Adrenal gland (tissue), 12 donors: ENCODE measurements around the gene NCKAP5. TPM values are rescaled to one million over a fixed set of nuclear protein-coding genes. Genes with fewer than 3 reads are reported as not detected.

Experiments used
- DNase-seq, 7 donors: peaks; one replicate each; pipeline ENCODE4 v3.0.0-alpha.2; 2019 to 2020
- H3K27ac ChIP-seq, 5 donors: fragments of 200-600 bp; sonication (generic) in 4 of 5; 1 replicate in 3 of 5; 2 replicates in 2 of 5; pipeline versions ENCODE4 v1.5.1 to v1.8.0; 2016 to 2020; ENCODE audit warnings: mild to moderate bottlenecking in 1 of 5
- H3K27me3 ChIP-seq: fragments of 200-600 bp; 2 replicates; pipeline ENCODE4 v1.8.0; 2021
- H3K36me3 ChIP-seq, 2 donors: fragments of 200-600 bp; replicated peaks in 1 of 2; 1 replicate in 1 of 2; 2 replicates in 1 of 2; pipeline versions ENCODE4 v1.5.1 to v1.8.0; 2018 to 2022
- H3K4me1 ChIP-seq, 2 donors: fragments of 200-600 bp; replicated peaks in 1 of 2; 1 replicate in 1 of 2; 2 replicates in 1 of 2; pipeline versions ENCODE4 v1.5.1 to v1.8.0; 2018 to 2021
- H3K4me3 ChIP-seq, 4 donors: fragments of 200-600 bp; sonication (generic) in 3 of 4; one replicate each; pipeline ENCODE4 v1.5.1; 2016 to 2018
- H3K9me3 ChIP-seq, 3 donors: fragments of 200-600 bp; sonication (generic) in 1 of 3; replicated peaks in 1 of 3; 1 replicate in 2 of 3; 2 replicates in 1 of 3; pipeline versions ENCODE4 v1.5.1 to v1.8.0; 2016 to 2021
- POLR2A ChIP-seq, 2 donors: fragments of 450-650 bp; IDR thresholded peaks; one replicate each; pipeline ENCODE4 v1.6.1; 2017; ENCODE audit warnings: antibody characterized with exemption in 2 of 2, mild to moderate bottlenecking in 2 of 2, moderate library complexity in 1 of 2
- WGBS, 4 donors: extraction: QIAGEN DNeasy Blood & Tissue Kit in 2 of 4; methylation state at CpG; one replicate each; pipeline versions ENCODE4 v1.1.5 to v1.1.7; 2013 to 2017; 5-methylcytosine and 5-hydroxymethylcytosine counted together
- intact Hi-C, 2 donors: fragments of 100-400 bp; cut with DNase I; formaldehyde crosslinking; loops; one replicate each; pipeline versions ENCODE4 v1.14.1 to v1.15.0; 2022 to 2023
- polyA plus RNA-seq, 3 donors: library from polyadenylated mRNA; stranded (reverse); fragments of 200-250 nt in 2 of 3; fragments of 350-450 nt in 1 of 3; fragmentation: Illumina TruSeq in 1 of 3; extraction: RNeasy Lipid Tissue Mini Kit (QIAGEN cat#74804) in 1 of 3; gene quantifications; one replicate each; pipeline ENCODE4 v1.2.3, GENCODE V29; 2013 to 2014
- total RNA-seq, 9 donors: library from RNA; depleted of rRNA in 4 of 9; stranded (reverse); fragments of >200 nt in 4 of 9; fragments of 120-200 nt in 1 of 9; fragmentation: NEBNext Ultra II Directional in 1 of 9; extraction: Animal tissue kit (Norgen Biotek cat#: 25700) in 1 of 9; gene quantifications; one replicate each; pipeline versions ENCODE4 v1.1.0 to v1.2.4, GENCODE V29; 2013 to 2023
- TF ChIP-seq, protein P1 (sequence below), 6 experiments: fragments of 450-650 bp in 4 of 6; fragments of 200-600 bp in 2 of 6; sonication (generic) in 1 of 6; IDR thresholded peaks; 1 replicate in 5 of 6; 2 replicates in 1 of 6; pipeline versions ENCODE4 v1.5.1 to v1.8.0; 2016 to 2021; ENCODE audit warnings: antibody characterized with exemption in 6 of 6, mild to moderate bottlenecking in 2 of 6, moderate library complexity in 1 of 6
- donor health status: healthy with polysubstance abuse.
- donor health status: Bipolar disorder and iron deficiency.
- donor health status: DM: yes; HTN: yes; CAD: no.
- donor health status: DM: no; HTN: no; CAD: no.
- donor health status: DM: no; HTN: no; CAD: no.
- donor health status: DM: yes; HTN: yes; CAD: no.

NCKAP5 gene
- total and polyA plus RNA-seq, 12 donors: 0.06 to 3.1 (median 1.1) TPM

DNA sequence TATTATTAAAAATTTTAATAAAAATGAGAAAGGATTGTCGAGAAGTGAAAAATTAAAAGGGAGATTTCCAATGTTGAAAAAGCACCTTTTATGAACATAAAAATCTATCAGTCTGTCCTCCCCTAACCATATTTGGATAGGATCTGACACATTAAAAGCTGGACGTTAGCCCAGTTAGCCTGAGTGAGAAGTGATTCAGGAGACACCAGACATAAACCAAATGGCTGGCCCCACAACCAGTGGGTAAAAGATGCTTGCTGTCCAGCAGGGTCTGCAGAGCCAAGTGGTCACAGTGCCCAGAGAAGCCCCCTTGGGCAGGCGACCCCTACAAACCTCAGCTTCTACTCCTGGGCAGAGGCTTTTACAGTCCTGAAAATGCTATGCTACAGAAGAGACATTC lies 644.5 kb downstream of the NCKAP5 start:
- H3K4me1 ChIP-seq: no peaks in the 10 kb centered on the region
- no peak overlapping the region for H3K4me3 ChIP-seq
- no peak for TF ChIP-seq POLR2A (IDR thresholded peaks at IDR 0.05)
- TF ChIP-seq, protein P1, sequence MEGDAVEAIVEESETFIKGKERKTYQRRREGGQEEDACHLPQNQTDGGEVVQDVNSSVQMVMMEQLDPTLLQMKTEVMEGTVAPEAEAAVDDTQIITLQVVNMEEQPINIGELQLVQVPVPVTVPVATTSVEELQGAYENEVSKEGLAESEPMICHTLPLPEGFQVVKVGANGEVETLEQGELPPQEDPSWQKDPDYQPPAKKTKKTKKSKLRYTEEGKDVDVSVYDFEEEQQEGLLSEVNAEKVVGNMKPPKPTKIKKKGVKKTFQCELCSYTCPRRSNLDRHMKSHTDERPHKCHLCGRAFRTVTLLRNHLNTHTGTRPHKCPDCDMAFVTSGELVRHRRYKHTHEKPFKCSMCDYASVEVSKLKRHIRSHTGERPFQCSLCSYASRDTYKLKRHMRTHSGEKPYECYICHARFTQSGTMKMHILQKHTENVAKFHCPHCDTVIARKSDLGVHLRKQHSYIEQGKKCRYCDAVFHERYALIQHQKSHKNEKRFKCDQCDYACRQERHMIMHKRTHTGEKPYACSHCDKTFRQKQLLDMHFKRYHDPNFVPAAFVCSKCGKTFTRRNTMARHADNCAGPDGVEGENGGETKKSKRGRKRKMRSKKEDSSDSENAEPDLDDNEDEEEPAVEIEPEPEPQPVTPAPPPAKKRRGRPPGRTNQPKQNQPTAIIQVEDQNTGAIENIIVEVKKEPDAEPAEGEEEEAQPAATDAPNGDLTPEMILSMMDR (IDR thresholded peaks at IDR 0.05): no peak
- no peaks in the 10 kb centered on the region for H3K27me3 ChIP-seq
- no peak for DNase-seq
- no peaks in the 10 kb centered on the region for H3K9me3 ChIP-seq
- WGBS, 4 donors: 40 to 53% (median 43%) methylated on average over 3 of the region's 3 CpGs
- H3K36me3 ChIP-seq: no peaks in the 10 kb centered on the region
- no peak overlapping the region for H3K27ac ChIP-seq
- intact Hi-C loops: no loop called here

DNA sequence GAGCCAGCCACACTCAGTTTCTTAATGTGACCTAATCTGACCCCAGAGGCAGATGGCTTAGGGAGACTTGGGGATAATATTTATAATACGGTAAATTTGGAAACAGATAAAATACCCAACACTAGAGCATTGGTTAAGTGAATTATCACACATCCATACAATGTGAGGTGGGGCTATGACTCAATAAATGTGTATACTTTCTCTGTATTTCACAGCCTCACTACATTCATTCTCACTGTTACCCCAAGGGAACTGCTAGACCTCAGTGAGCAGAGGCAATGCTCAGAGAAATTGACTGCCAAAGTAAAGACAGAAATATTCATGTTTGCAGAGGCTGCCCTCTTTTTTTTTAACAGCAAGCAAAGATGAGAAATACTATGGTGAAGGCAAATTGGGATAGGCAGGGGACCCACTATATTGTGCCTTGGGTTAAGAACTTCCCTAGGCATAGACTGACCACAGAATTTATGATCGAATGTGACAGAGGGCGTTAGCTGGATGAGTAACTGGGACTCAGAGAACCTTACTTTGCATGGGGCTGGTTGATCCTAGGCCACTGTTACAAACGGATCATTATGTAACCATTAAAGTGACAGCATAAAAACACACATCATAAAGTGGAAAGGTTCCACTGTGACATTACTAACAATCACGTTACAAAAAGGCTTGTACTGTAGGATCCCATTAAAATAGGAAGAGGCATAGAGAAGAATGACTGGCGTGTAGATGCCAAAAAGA lies 652.3 kb downstream of the NCKAP5 start:
- no peak overlapping the region for H3K27ac ChIP-seq
- WGBS, 4 donors: 58 to 71% (median 68%) methylated on average over 6 of the region's 6 CpGs
- intact Hi-C loops: no loop called here
- DNase-seq: no peak
- no peaks in the 10 kb centered on the region for H3K9me3 ChIP-seq
- no peaks in the 10 kb centered on the region for H3K36me3 ChIP-seq
- no peaks in the 10 kb centered on the region for H3K27me3 ChIP-seq
- TF ChIP-seq, protein P1 (IDR thresholded peaks at IDR 0.05): no peak
- no peak for TF ChIP-seq POLR2A (IDR thresholded peaks at IDR 0.05)
- H3K4me3 ChIP-seq: no peak overlapping the region
- no peaks in the 10 kb centered on the region for H3K4me1 ChIP-seq

DNA sequence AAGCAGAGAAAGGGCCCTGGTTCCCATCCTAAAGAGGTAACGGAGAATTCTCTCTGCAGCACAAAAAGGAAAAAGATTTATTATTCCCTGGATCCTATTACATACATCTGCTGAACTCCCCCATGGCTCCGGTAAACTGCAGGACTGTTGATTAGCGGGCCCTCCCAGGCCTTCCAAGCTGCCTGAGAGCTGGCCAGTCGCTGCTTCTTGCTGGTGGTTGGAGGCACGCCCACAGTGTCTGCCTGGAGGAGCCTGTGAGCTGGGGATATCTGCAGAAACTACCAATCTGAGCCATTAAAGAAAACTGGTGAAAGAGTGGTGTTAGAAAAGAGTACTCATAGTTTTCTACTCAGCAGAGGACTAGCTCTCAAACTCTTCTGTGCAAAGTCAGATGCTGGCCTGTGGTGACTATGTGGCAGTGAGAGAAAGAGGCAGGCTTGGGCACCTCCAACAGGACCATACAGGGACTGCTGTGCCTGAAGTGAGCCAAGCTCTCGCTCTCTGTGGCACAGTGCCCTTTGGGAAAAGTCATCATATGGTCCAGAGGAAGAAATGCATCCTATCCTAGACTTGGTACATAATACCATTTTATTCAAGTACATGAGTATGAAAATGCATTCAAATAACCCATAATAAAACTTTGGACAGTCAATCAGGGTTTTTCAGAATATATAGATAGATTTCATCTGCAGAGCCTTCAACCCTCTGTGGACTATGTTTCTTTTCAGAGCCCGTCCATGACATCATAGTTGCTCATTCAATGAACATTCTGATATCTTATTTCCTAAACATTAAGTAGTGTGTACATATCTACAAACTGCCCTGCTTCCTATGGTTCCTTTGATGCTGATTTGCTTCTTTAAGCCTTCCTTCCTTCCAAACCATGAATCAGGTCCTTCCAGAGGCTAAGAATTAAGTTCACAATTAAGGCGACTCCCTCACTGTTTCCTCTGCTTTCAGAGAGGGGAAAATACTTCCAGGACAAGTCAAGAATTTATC lies 656.2 kb downstream of the NCKAP5 start:
- TF ChIP-seq, protein P1 (IDR thresholded peaks at IDR 0.05): no peak
- no peak for TF ChIP-seq POLR2A (IDR thresholded peaks at IDR 0.05)
- peak in 1 of 7 donors; percentile 54 for DNase-seq
- WGBS, 4 donors: 54 to 71% (median 58%) methylated on average over 6 to 8 of the region's 8 CpGs
- intact Hi-C loops: no loop called here
- H3K4me1 ChIP-seq: no peaks in the 10 kb centered on the region
- H3K4me3 ChIP-seq: no peak overlapping the region
- no peaks in the 10 kb centered on the region for H3K27me3 ChIP-seq
- H3K9me3 ChIP-seq: no peaks in the 10 kb centered on the region
- no peaks in the 10 kb centered on the region for H3K36me3 ChIP-seq
- no peak overlapping the region for H3K27ac ChIP-seq

DNA sequence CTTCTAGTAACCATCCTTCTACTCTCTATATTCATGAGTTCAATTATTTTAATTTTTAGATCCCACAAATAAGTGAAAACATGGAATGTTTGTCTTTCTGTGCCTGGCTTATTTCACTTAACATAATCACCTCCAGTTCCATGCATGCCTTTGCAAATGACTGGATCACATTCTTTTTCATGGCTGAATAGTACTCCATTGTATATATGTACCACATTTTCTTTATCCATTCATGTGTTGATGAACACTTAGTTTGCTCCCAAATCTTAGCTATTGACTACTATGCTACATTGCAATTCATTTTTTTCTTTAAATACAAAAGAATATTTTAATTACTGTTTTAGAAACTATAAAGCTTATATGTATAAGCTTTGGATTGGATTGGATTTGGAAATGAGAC lies 657.8 kb downstream of the NCKAP5 start:
- Histone ChIP-seq H3K4me1 (no peaks in the 10 kb centered on the region), H3K9me3 (no peaks in the 10 kb centered on the region), H3K27ac (no peak overlapping the region), H3K36me3 (no peaks in the 10 kb centered on the region), H3K4me3 (no peak overlapping the region), H3K27me3 (no peaks in the 10 kb centered on the region)
- intact Hi-C loops: no loop called here
- no peak for DNase-seq
- TF ChIP-seq, protein P1 (IDR thresholded peaks at IDR 0.05): no peak
- no peak for TF ChIP-seq POLR2A (IDR thresholded peaks at IDR 0.05)
